Activated CD4-positive, alpha-beta T cell treated with anti-CD3 and anti-CD28 coated beads, Interleukin-2, amount 10 ng/mL, durations not matched to agents 7 days and 5 days (primary cell): Measurements from ENCODE around the gene ADD1. TPM values are rescaled to one million over a fixed set of nuclear protein-coding genes. Genes with fewer than 3 reads are reported as not detected.

ENCODE experiments used
- CTCF ChIA-PET: fragments of 350-600 bp; sonication (Branson Sonifier 250); formaldehyde crosslinking; loops from one replicate; lab custom pipeline; 2021; ENCODE audit warnings: antibody characterized with exemption; lab: Charles Lee
- POLR2A ChIA-PET: fragments of 350-600 bp; sonication (Branson Sonifier 250); formaldehyde crosslinking; loops from one replicate; lab custom pipeline; 2021; ENCODE audit warnings: antibody characterized with exemption; lab: Charles Lee
- DNase-seq: peaks from one replicate; pipeline ENCODE4 v3.0.0-alpha.2; 2020
- H3K27ac Mint-ChIP-seq: one replicate; pipeline ENCODE4 v1.8.0; 2021; ENCODE audit warnings: mild to moderate bottlenecking, moderate library complexity, mixed read lengths
- H3K27me3 Mint-ChIP-seq: one replicate; pipeline ENCODE4 v1.8.0; 2021; ENCODE audit warnings: mixed read lengths
- H3K36me3 Mint-ChIP-seq: one replicate; pipeline ENCODE4 v1.8.0; 2021; ENCODE audit warnings: low read depth, mixed read lengths
- H3K4me1 Mint-ChIP-seq: one replicate; pipeline ENCODE4 v1.8.0; 2021; ENCODE audit warnings: mixed read lengths
- H3K4me3 Mint-ChIP-seq: one replicate; pipeline ENCODE4 v1.8.0; 2021; ENCODE audit warnings: mild to moderate bottlenecking, moderate library complexity, mixed read lengths
- H3K9me3 Mint-ChIP-seq: one replicate; pipeline ENCODE4 v1.8.0; 2021; ENCODE audit warnings: mixed read lengths
- total RNA-seq, 2 experiments: library from RNA; stranded (reverse); gene quantifications; one replicate each; pipeline ENCODE4 v1.2.3, GENCODE V29; 2021

The ADD1 gene
- total RNA-seq, 2 experiments from 2014 or later: 264 to 266 TPM

GRCh38 chr4:2819244-2820215, 24.1 kb upstream of the ADD1 start:
- no peak for DNase-seq
- POLR2A ChIA-PET: no interaction called here
- Mint-ChIP-seq H3K36me3 (peaks cover 43% of the 10 kb centered on the region), H3K27ac (peak overlapping the region; percentile 64), H3K9me3 (no peaks in the 10 kb centered on the region), H3K27me3 (no peaks in the 10 kb centered on the region), H3K4me1 (peaks cover 42% of the 10 kb centered on the region), H3K4me3 (peak overlapping the region; percentile 58)
- CTCF ChIA-PET: interaction anchor here (0.6 to 2.5 kb wide), 7 partner anchors 16 to 284 kb away, joined by 3 to 6 read pairs (median 5); no protein-coding TSS in a partner anchor

GRCh38 chr4:2820216-2820982, 23.2 kb upstream of the ADD1 start:
- DNase-seq: no peak
- H3K9me3 Mint-ChIP-seq: no peaks in the 10 kb centered on the region
- peaks cover 33% of the 10 kb centered on the region for H3K4me1 Mint-ChIP-seq
- CTCF ChIA-PET: interaction anchor here (0.6 to 1.4 kb wide), 5 partner anchors 15 to 116 kb away, joined by 3 to 5 read pairs (median 3); no protein-coding TSS in a partner anchor
- H3K4me3 Mint-ChIP-seq: no peak overlapping the region
- H3K36me3 Mint-ChIP-seq: peaks cover 44% of the 10 kb centered on the region
- POLR2A ChIA-PET: no interaction called here
- no peaks in the 10 kb centered on the region for H3K27me3 Mint-ChIP-seq
- H3K27ac Mint-ChIP-seq: peak overlapping the region; percentile 46

GRCh38 chr4:2822461-2823300, 21.0 kb upstream of the ADD1 start:
- Mint-ChIP-seq H3K9me3 (peaks cover 2% of the 10 kb centered on the region), H3K36me3 (peaks cover 41% of the 10 kb centered on the region), H3K4me3 (no peak overlapping the region), H3K27me3 (no peaks in the 10 kb centered on the region), H3K4me1 (peaks cover 12% of the 10 kb centered on the region), H3K27ac (no peak overlapping the region)
- CTCF ChIA-PET: interaction anchor here (1.1 to 1.2 kb wide), 2 partner anchors 9 to 39 kb away, joined by 3 to 4 read pairs; no protein-coding TSS in a partner anchor
- no peak for DNase-seq
- POLR2A ChIA-PET: no interaction called here

GRCh38 chr4:2823301-2823670, 20.4 kb upstream of the ADD1 start:
- no peaks in the 10 kb centered on the region for H3K27me3 Mint-ChIP-seq
- peaks cover 43% of the 10 kb centered on the region for H3K36me3 Mint-ChIP-seq
- no peak overlapping the region for H3K4me3 Mint-ChIP-seq
- CTCF ChIA-PET: interaction anchor here (0.9 to 1.1 kb wide), 2 partner anchors 11 to 39 kb away, joined by 3 read pairs; no protein-coding TSS in a partner anchor
- H3K9me3 Mint-ChIP-seq: peaks cover 2% of the 10 kb centered on the region
- DNase-seq: no peak
- POLR2A ChIA-PET: no interaction called here
- H3K27ac Mint-ChIP-seq: no peak overlapping the region
- peaks cover 11% of the 10 kb centered on the region for H3K4me1 Mint-ChIP-seq

- ChIA-PET CTCF (interaction anchor here (0.9 kb wide), 1 partner anchor 11 kb away, joined by 3 read pairs; no protein-coding TSS in a partner anchor), POLR2A (no interaction called here)
- H3K36me3 Mint-ChIP-seq: peaks cover 47% of the 10 kb centered on the region
Observed at GRCh38 chr4:2823671-2824328, 19.8 kb upstream of the ADD1 start.

GRCh38 chr4:2824329-2824835, 19.3 kb upstream of the ADD1 start:
- ChIA-PET POLR2A (no interaction called here), CTCF (interaction anchor here (0.9 kb wide), 1 partner anchor 12 kb away, joined by 3 read pairs; no protein-coding TSS in a partner anchor)
- Mint-ChIP-seq H3K9me3 (peaks cover 2% of the 10 kb centered on the region), H3K4me3 (no peak overlapping the region), H3K36me3 (peaks cover 49% of the 10 kb centered on the region), H3K4me1 (peaks cover 8% of the 10 kb centered on the region), H3K27me3 (no peaks in the 10 kb centered on the region), H3K27ac (no peak overlapping the region)
- DNase-seq: no peak

More at GRCh38 chr4:2823671-2824328, 19.8 kb upstream of the ADD1 start:
- H3K9me3 Mint-ChIP-seq: peaks cover 2% of the 10 kb centered on the region
- DNase-seq: no peak
- no peak overlapping the region for H3K4me3 Mint-ChIP-seq
- peaks cover 11% of the 10 kb centered on the region for H3K4me1 Mint-ChIP-seq
- no peak overlapping the region for H3K27ac Mint-ChIP-seq
- no peaks in the 10 kb centered on the region for H3K27me3 Mint-ChIP-seq

- CTCF ChIA-PET: no interaction called here
- Mint-ChIP-seq H3K4me3 (no peak overlapping the region), H3K27ac (no peak overlapping the region), H3K36me3 (peaks cover 45% of the 10 kb centered on the region), H3K4me1 (peaks cover 2% of the 10 kb centered on the region), H3K27me3 (no peaks in the 10 kb centered on the region), H3K9me3 (peaks cover 2% of the 10 kb centered on the region)
- POLR2A ChIA-PET: no interaction called here
- DNase-seq: no peak
Observed at GRCh38 chr4:2824836-2825381, 18.7 kb upstream of the ADD1 start.

- no peak for DNase-seq
- H3K36me3 Mint-ChIP-seq: peaks cover 45% of the 10 kb centered on the region
- H3K4me1 Mint-ChIP-seq: no peaks in the 10 kb centered on the region
- H3K4me3 Mint-ChIP-seq: no peak overlapping the region
- ChIA-PET CTCF (no interaction called here), POLR2A (no interaction called here)
- H3K27me3 Mint-ChIP-seq: no peaks in the 10 kb centered on the region
- H3K27ac Mint-ChIP-seq: no peak overlapping the region
- peaks cover 2% of the 10 kb centered on the region for H3K9me3 Mint-ChIP-seq
Observed at GRCh38 chr4:2825740-2826139, 17.9 kb upstream of the ADD1 start.

- no peak for DNase-seq
- POLR2A ChIA-PET: no interaction called here
- no peak overlapping the region for H3K27ac Mint-ChIP-seq
- H3K4me3 Mint-ChIP-seq: no peak overlapping the region
- CTCF ChIA-PET: no interaction called here
- peaks cover 46% of the 10 kb centered on the region for H3K36me3 Mint-ChIP-seq
- H3K27me3 Mint-ChIP-seq: no peaks in the 10 kb centered on the region
- peaks cover 2% of the 10 kb centered on the region for H3K9me3 Mint-ChIP-seq
- H3K4me1 Mint-ChIP-seq: no peaks in the 10 kb centered on the region
Observed at GRCh38 chr4:2827071-2827873, 16.4 kb upstream of the ADD1 start.

- no peak overlapping the region for H3K4me3 Mint-ChIP-seq
- no peak for DNase-seq
- CTCF ChIA-PET: no interaction called here
- peaks cover 2% of the 10 kb centered on the region for H3K9me3 Mint-ChIP-seq
- H3K27me3 Mint-ChIP-seq: no peaks in the 10 kb centered on the region
- peaks cover 48% of the 10 kb centered on the region for H3K36me3 Mint-ChIP-seq
- H3K27ac Mint-ChIP-seq: no peak overlapping the region
- POLR2A ChIA-PET: no interaction called here
- no peaks in the 10 kb centered on the region for H3K4me1 Mint-ChIP-seq
Observed at GRCh38 chr4:2827874-2828751, 15.5 kb upstream of the ADD1 start.
